LNCaP clone FGC (cell line): Measurements from ENCODE around the gene UCHL5.

Experiments
- DNase-seq: peaks from one replicate; pipeline ENCODE4 v3.0.0-alpha.2; 2011; ENCODE audit warnings: low read depth
- H3K4me3 ChIP-seq: 2 replicates; pipeline ENCODE4 v1.5.1; 2011; ENCODE audit warnings: mild to moderate bottlenecking, low read depth, low read length, control low read depth
- TF ChIP-seq, protein P1 (sequence below): IDR thresholded peaks from 2 replicates; pipeline ENCODE4 v1.5.1; 2012; ENCODE audit warnings: mild to moderate bottlenecking; ENCODE audit not compliant: control insufficient read depth, insufficient read depth; ENCODE audit errors: extremely low read depth

UCHL5 gene

DNA sequence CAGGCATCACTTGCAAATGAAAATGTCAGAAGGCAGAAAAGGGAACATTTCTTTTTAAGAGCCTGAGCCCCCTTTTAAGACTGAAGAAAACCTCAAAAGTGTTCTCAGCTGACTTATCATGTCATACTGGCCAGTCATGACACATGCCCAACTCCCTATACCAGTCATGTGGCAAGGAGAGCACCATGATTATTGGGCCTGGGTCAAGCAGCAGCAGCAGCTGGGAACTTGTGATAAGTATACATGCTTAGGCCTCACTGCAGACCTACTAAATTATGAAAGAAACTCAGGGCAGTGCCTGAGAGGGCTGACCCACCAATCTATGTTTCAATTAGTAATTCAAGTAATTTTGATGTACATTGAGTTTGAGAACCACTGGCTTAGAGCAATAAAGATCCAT is 8.9 kb upstream of the UCHL5 start:
- DNase-seq, result no peak
- H3K4me3 ChIP-seq, result no peak overlapping the region
- TF ChIP-seq, protein P1, sequence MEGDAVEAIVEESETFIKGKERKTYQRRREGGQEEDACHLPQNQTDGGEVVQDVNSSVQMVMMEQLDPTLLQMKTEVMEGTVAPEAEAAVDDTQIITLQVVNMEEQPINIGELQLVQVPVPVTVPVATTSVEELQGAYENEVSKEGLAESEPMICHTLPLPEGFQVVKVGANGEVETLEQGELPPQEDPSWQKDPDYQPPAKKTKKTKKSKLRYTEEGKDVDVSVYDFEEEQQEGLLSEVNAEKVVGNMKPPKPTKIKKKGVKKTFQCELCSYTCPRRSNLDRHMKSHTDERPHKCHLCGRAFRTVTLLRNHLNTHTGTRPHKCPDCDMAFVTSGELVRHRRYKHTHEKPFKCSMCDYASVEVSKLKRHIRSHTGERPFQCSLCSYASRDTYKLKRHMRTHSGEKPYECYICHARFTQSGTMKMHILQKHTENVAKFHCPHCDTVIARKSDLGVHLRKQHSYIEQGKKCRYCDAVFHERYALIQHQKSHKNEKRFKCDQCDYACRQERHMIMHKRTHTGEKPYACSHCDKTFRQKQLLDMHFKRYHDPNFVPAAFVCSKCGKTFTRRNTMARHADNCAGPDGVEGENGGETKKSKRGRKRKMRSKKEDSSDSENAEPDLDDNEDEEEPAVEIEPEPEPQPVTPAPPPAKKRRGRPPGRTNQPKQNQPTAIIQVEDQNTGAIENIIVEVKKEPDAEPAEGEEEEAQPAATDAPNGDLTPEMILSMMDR, result no peak

DNA sequence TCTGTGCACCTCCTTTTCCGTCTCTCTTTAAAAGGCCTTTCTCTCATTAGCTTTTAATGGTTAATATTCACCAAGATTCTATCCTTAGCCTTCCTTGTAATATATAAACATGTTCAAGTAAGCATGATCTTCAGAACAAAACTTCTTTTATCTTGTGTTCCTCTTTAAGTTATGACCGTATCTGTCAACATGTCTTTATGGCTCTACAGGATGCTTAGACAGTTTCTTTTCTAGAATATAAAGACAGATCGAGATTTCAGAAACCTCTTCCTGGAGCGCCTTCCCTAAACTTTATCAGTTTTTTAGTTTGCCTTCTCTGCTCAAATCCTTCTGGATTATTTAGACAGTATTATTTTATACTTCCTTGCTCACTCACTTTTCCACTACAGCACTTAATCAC is 7.4 kb upstream of the UCHL5 start:
- H3K4me3 ChIP-seq, result no peak overlapping the region
- TF ChIP-seq, protein P1, result no peak
- DNase-seq, result no peak

DNA sequence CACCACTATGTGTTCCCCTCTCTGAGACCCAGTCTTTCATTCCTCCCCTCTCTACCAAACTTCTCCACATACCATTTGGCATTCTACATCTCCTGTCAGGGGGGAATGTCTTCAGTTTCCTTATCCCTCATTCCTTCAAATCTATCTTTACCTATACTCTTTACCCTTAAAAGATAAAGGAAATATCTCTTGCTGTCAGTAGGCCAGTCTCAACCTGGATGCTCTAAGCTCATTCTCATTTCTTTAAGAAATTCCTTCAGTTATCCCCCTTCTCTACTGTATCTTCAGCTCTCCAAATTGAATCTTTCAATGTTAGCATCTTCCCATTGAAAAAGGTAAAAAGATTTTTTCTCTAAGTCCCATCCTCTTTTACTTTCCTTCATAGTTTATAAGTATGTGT is 6.8 kb upstream of the UCHL5 start:
- no peak for DNase-seq
- TF ChIP-seq, protein P1, result no peak
- H3K4me3 ChIP-seq, result no peak overlapping the region

DNA sequence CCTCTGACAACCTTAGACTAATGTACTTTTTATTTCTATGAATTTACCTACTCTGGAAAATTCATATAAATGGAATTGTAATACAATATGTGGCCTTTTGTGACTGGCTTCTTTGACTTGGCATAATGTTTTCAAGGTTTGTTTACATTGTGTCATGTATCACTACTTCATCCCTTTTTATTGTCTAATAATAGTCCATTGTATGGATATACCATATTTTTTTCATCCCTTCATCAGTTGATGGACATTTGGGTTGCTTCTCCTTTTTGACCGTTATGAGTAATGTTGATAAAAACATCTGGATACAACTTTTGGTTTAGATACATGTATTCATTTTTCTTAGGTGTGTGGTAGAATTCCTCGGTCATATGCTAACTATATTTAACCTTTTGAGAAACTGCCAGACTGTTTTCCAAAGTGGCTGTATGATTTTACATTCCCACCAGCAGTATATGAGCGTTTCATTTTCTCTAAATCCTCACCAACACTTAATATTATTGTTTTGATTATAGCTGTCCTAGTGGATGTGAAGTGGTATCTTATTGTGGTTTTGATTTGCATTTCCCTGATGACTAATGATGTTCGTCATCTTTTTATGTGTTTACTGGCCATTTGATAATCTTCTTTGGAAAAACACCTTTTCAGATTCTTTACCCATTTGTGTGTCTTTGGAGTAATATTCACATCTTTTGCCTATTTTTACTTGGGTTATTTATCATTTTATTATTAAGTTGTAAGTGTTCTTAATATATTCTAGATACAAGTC is 3.7 kb upstream of the UCHL5 start:
- no peak for DNase-seq
- TF ChIP-seq, protein P1, result no peak
- H3K4me3 ChIP-seq, result no peak overlapping the region

DNA sequence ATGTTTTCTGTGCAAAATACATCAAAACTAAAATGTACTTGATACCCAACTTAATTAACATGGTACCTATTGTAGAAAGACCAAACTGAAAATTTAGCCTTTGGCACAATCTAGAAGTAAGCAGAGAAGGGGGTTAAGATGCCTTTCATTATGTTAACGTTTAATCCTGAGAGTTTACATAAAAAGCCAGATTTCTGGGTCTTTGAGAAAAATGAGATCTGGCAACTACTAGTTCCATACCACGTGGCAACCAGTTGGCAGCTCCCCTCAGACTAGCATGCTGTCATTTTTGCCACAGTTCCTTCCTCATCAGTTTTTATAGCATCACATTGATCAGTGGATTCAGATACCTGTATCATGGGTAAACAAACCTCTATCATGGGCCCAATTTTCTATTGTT is 1.8 kb upstream of the UCHL5 start:
- no peak for DNase-seq
- H3K4me3 ChIP-seq, result peak overlapping the region; percentile 80
- TF ChIP-seq, protein P1, result no peak

DNA sequence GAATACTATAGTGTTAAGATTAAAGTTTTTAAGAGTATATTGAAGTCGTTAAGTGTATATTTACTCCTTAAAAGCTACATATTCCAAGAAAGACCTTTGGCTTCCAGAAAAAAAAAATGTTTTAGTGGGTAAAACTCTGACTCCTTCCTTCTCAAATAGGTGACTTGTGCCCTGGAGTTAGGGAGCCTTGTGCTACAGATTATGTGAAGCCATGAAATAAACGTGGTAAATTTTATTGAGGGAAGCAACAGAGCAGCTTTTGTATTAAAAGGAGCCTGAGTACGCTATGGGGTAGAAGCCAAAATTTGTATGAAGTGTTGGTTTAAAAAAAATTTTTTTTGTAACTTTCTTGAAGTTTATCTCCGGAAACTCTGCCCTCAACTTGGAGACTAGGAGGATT is 1.2 kb upstream of the UCHL5 start:
- peak overlapping the region; percentile 80 for H3K4me3 ChIP-seq
- no peak for DNase-seq
- TF ChIP-seq, protein P1, result no peak

DNA sequence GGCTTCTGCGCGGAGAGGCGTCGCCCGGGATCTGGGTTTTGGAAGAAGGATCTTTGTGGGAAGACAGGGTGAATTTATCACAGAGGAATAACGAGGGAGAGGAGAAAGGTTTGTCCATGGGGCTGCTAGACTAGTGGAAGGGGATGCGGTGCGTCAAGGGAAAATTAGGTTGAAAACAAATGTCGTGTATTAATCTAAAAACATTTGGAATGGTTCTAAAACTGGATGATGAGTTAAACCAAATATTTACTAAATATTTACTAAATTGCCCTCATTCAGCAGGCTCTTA is 899 bp upstream of the UCHL5 start:
- no peak for DNase-seq
- TF ChIP-seq, protein P1, result no peak
- peak overlapping the region; percentile 80 for H3K4me3 ChIP-seq
